CD14-positive monocyte (primary cell): ENCODE results near the gene KCNQ1. TPM values are rescaled to one million over a fixed set of nuclear protein-coding genes. Genes with fewer than 3 reads are reported as not detected.

ENCODE experiments used
- DNase-seq, 3 donors: peaks; one replicate each; pipeline ENCODE4 v3.0.0-alpha.2; 2011 to 2022
- H2AFZ ChIP-seq: 2 replicates; pipeline ENCODE4 v1.6.0; 2012; ENCODE audit warnings: mild to moderate bottlenecking, low read depth, low read length, inconsistent platforms; ENCODE audit not compliant: insufficient read depth, poor library complexity, severe bottlenecking
- H3K27ac ChIP-seq, 2 donors: 1 replicate in 1 of 2; 2 replicates in 1 of 2; pipeline ENCODE4 v1.5.1; 2012 to 2013; ENCODE audit warnings: low read length in 2 of 2, control low read depth in 1 of 2, inconsistent platforms in 1 of 2, low read depth in 1 of 2, mild to moderate bottlenecking in 1 of 2
- H3K27me3 ChIP-seq, 2 donors: one replicate each; pipeline versions ENCODE4 v1.6.0 to v1.6.1; 2011 to 2013; ENCODE audit warnings: low read length in 2 of 2; ENCODE audit not compliant: control insufficient read depth in 2 of 2, insufficient read depth in 2 of 2
- H3K36me3 ChIP-seq, 2 donors: replicated peaks in 1 of 2; 1 replicate in 1 of 2; 2 replicates in 1 of 2; pipeline versions ENCODE4 v1.5.1 to v1.6.1; 2012 to 2013; ENCODE audit warnings: low read length in 2 of 2, control low read depth in 1 of 2, inconsistent platforms in 1 of 2, mild to moderate bottlenecking in 1 of 2; ENCODE audit not compliant: insufficient read depth in 2 of 2, control insufficient read depth in 1 of 2
- H3K4me1 ChIP-seq, 2 donors: 1 replicate in 1 of 2; 2 replicates in 1 of 2; pipeline versions ENCODE4 v1.5.1 to v1.6.1; 2012 to 2013; ENCODE audit warnings: low read length in 2 of 2, control low read depth in 1 of 2, inconsistent platforms in 1 of 2, mild to moderate bottlenecking in 1 of 2, moderate library complexity in 1 of 2; ENCODE audit not compliant: insufficient read depth in 2 of 2, control insufficient read depth in 1 of 2
- H3K4me2 ChIP-seq: replicated peaks from 2 replicates; pipeline ENCODE3; 2012; ENCODE audit warnings: low read length, moderate library complexity, mild to moderate bottlenecking; ENCODE audit not compliant: poor library complexity, severe bottlenecking; ENCODE audit errors: extremely low read depth
- H3K4me3 ChIP-seq, 3 experiments: fragments of 200-600 bp in 1 of 3; sonication (generic) in 1 of 3; replicated peaks in 1 of 3; 1 replicate in 2 of 3; 2 replicates in 1 of 3; pipeline ENCODE4 v1.5.1; 2011 to 2013; ENCODE audit warnings: low read length in 3 of 3, mild to moderate bottlenecking in 3 of 3, control low read depth in 2 of 3, low read depth in 2 of 3, inconsistent platforms in 1 of 3, moderate library complexity in 1 of 3
- H3K79me2 ChIP-seq: 2 replicates; pipeline ENCODE4 v1.6.0; 2012; ENCODE audit warnings: mild to moderate bottlenecking, control low read depth, inconsistent platforms, low read length, moderate library complexity; ENCODE audit not compliant: insufficient read depth
- H3K9ac ChIP-seq: 2 replicates; pipeline ENCODE4 v1.6.0; 2017; ENCODE audit warnings: low read length, mild to moderate bottlenecking; ENCODE audit not compliant: insufficient read depth, poor library complexity, severe bottlenecking
- H3K9me3 ChIP-seq, 2 donors: replicated peaks in 1 of 2; 1 replicate in 1 of 2; 2 replicates in 1 of 2; pipeline versions ENCODE4 v1.5.1 to v1.6.1; 2012 to 2013; ENCODE audit warnings: low read length in 2 of 2, control low read depth in 1 of 2; ENCODE audit not compliant: control insufficient read depth in 1 of 2, insufficient read depth in 1 of 2
- H4K20me1 ChIP-seq: 2 replicates; pipeline ENCODE4 v1.6.0; 2012; ENCODE audit warnings: mild to moderate bottlenecking, low read length, control low read depth, moderate library complexity; ENCODE audit not compliant: insufficient read depth
- H3K27ac Mint-ChIP-seq, 7 donors: one replicate each; pipeline ENCODE4 v1.8.0; 2020; ENCODE audit warnings: mild to moderate bottlenecking in 7 of 7, mixed read lengths in 7 of 7, moderate library complexity in 6 of 7, inconsistent platforms in 2 of 7
- H3K27me3 Mint-ChIP-seq, 3 donors: one replicate each; pipeline ENCODE4 v1.8.0; 2021 to 2022; ENCODE audit warnings: low read depth in 3 of 3, mild to moderate bottlenecking in 3 of 3, mixed read lengths in 3 of 3, moderate library complexity in 3 of 3, inconsistent platforms in 1 of 3
- H3K36me3 Mint-ChIP-seq, 2 donors: one replicate each; pipeline ENCODE4 v1.8.0; 2020; ENCODE audit warnings: mixed read lengths in 2 of 2, inconsistent platforms in 1 of 2, mild to moderate bottlenecking in 1 of 2
- H3K4me1 Mint-ChIP-seq: one replicate; pipeline ENCODE4 v1.8.0; 2020; ENCODE audit warnings: mild to moderate bottlenecking, mixed read lengths
- H3K4me3 Mint-ChIP-seq, 2 donors: one replicate each; pipeline ENCODE4 v1.8.0; 2020; ENCODE audit warnings: mild to moderate bottlenecking in 2 of 2, mixed read lengths in 2 of 2, moderate library complexity in 1 of 2
- H3K9me3 Mint-ChIP-seq, 7 donors: one replicate each; pipeline ENCODE4 v1.8.0; 2020 to 2022; ENCODE audit warnings: mixed read lengths in 7 of 7, mild to moderate bottlenecking in 6 of 7, moderate library complexity in 6 of 7, inconsistent platforms in 2 of 7
- WGBS: methylation state at CpG from one replicate; pipeline ENCODE4 v1.1.5; 2013; ENCODE audit warnings: missing lambda C conversion rate; ENCODE audit not compliant: insufficient coverage; 5-methylcytosine and 5-hydroxymethylcytosine counted together
- intact Hi-C, 2 donors: fragments of 100-400 bp; cut with micrococcal nuclease; formaldehyde crosslinking; loops; one replicate each; pipeline versions ENCODE4 v1.15.0 to v1.15.1; 2023
- polyA plus RNA-seq, 3 donors: library from polyadenylated mRNA; depleted of rRNA in 1 of 3; unstranded in 2 of 3; stranded (reverse) in 1 of 3; fragments of 300-500 nt in 2 of 3; fragments of >200 nt in 1 of 3; fragmentation: Illumina TruSeq in 2 of 3; gene quantifications; 1 replicate in 2 of 3; 2 replicates in 1 of 3; pipeline ENCODE4 v1.2.3, GENCODE V29; 2012 to 2021
- TF ChIP-seq, protein P1 (sequence below): fragments of 200-600 bp; IDR thresholded peaks from one replicate; pipeline ENCODE4 v1.8.0; 2022; ENCODE audit warnings: antibody characterized with exemption, mild to moderate bottlenecking

Gene KCNQ1
- polyA plus RNA-seq, 3 donors: 14.9 to 31.8 (median 21.6) TPM

DNA sequence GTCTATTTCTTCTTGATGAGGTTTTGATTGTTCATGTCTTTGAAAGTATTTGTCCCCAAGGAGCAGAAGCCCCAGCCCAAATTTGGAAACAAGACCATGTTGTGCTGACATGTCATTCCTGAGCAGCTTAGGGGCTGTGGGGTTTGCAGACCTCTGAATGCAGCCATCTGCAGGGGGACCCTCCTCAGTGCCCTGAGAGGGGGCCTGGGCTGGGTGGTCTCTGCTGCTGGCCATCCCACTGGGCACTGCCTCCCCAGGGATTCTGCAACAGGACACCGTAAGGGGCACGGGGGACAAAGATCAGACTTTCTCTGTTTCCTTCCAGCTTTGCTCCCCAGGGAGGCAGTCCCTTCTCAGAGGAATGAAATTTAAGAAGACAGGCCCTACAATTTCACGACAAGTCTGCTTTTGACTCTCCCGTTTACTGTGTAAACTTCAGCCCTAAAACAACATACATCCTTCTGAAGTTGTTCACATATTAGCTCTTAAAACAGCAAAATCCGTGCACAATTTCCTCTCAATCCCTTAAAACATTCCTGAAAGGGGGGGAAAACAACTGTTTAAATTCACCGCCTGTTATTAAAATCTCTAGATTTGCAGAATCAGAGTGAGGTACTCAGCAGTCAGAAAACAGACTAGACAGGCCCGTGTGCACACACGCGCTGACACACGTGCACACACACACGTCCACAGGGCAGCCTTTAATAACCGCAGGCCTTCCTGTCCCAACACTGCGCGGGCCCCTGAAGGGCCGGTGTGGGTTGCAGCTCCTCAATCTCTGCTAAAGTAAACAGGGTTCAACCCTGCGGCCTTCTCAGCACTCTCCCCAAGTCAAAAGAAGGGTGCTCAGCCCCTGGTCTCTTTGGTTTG lies 109.8 kb downstream of the KCNQ1 start:
- H3K27me3 ChIP-seq: no peaks in the 10 kb centered on the region
- Mint-ChIP-seq H3K9me3 (peaks cover 0 to 11% (median 3%) of the 10 kb centered on the region in 7 donors), H3K27me3 (peaks cover 0 to 4% (median 3%) of the 10 kb centered on the region in 3 donors), H3K4me3 (no peak overlapping the region), H3K36me3 (peaks cover 12 to 24% of the 10 kb centered on the region in 2 donors), H3K4me1 (peaks cover 24% of the 10 kb centered on the region), H3K27ac (no peak overlapping the region)
- peaks cover 0 to 3% of the 10 kb centered on the region in 2 donors for H3K9me3 ChIP-seq
- 86% methylated on average over 13 of the region's 16 CpGs for WGBS
- no peaks in the 10 kb centered on the region for H3K36me3 ChIP-seq
- H3K27ac ChIP-seq: no peak overlapping the region
- H3K79me2 ChIP-seq: peaks cover 21% of the 10 kb centered on the region
- DNase-seq: no peak
- peaks cover 5 to 21% of the 10 kb centered on the region in 2 donors for H3K4me1 ChIP-seq
- TF ChIP-seq, protein P1, sequence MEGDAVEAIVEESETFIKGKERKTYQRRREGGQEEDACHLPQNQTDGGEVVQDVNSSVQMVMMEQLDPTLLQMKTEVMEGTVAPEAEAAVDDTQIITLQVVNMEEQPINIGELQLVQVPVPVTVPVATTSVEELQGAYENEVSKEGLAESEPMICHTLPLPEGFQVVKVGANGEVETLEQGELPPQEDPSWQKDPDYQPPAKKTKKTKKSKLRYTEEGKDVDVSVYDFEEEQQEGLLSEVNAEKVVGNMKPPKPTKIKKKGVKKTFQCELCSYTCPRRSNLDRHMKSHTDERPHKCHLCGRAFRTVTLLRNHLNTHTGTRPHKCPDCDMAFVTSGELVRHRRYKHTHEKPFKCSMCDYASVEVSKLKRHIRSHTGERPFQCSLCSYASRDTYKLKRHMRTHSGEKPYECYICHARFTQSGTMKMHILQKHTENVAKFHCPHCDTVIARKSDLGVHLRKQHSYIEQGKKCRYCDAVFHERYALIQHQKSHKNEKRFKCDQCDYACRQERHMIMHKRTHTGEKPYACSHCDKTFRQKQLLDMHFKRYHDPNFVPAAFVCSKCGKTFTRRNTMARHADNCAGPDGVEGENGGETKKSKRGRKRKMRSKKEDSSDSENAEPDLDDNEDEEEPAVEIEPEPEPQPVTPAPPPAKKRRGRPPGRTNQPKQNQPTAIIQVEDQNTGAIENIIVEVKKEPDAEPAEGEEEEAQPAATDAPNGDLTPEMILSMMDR: no peak
- no peak overlapping the region for H3K9ac ChIP-seq
- no peak overlapping the region for H3K4me2 ChIP-seq
- intact Hi-C loops: no loop called here
- H4K20me1 ChIP-seq: peaks cover 99% of the 10 kb centered on the region
- no peak overlapping the region for H2AFZ ChIP-seq
- no peak overlapping the region for H3K4me3 ChIP-seq

DNA sequence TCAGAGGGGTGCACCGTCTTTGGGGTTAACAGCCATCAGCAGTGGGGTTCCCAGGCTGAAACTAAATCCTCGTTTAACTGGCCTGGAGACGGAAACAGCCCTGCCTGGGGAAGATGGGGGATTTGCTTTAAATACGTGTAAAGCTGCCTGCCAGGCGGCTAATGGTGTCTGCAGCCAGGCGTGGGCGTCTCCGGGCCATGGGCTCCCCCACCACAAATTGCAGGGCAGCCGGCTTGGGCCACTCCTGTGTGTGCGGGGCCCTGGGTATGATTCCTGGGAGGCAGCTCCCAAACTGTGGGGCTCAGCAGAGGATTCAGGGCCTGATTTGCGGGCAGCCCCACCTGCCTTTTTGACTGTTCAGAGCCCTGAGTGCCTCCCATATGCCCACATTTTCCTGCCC lies 110.5 kb downstream of the KCNQ1 start:
- Mint-ChIP-seq H3K4me1 (peaks cover 27% of the 10 kb centered on the region), H3K27ac (no peak overlapping the region), H3K36me3 (peaks cover 12 to 20% of the 10 kb centered on the region in 2 donors), H3K27me3 (peaks cover 0 to 3% (median under 1%) of the 10 kb centered on the region in 3 donors), H3K9me3 (peaks cover 0 to 8% (median 0%) of the 10 kb centered on the region in 7 donors), H3K4me3 (no peak overlapping the region)
- H2AFZ ChIP-seq: no peak overlapping the region
- intact Hi-C loops: no loop called here
- no peak overlapping the region for H3K9ac ChIP-seq
- DNase-seq: no peak
- H3K9me3 ChIP-seq: peaks cover 0 to 3% of the 10 kb centered on the region in 2 donors
- peaks cover 16% of the 10 kb centered on the region for H3K79me2 ChIP-seq
- 99% methylated on average over 8 of the region's 11 CpGs for WGBS
- peaks cover 96% of the 10 kb centered on the region for H4K20me1 ChIP-seq
- no peak overlapping the region for H3K4me3 ChIP-seq
- H3K27ac ChIP-seq: no peak overlapping the region
- no peaks in the 10 kb centered on the region for H3K27me3 ChIP-seq
- no peaks in the 10 kb centered on the region for H3K36me3 ChIP-seq
- TF ChIP-seq, protein P1: no peak
- H3K4me1 ChIP-seq: peaks cover 8 to 26% of the 10 kb centered on the region in 2 donors
- H3K4me2 ChIP-seq: no peak overlapping the region
